ENCODE data around the gene DSCAM.

DNA sequence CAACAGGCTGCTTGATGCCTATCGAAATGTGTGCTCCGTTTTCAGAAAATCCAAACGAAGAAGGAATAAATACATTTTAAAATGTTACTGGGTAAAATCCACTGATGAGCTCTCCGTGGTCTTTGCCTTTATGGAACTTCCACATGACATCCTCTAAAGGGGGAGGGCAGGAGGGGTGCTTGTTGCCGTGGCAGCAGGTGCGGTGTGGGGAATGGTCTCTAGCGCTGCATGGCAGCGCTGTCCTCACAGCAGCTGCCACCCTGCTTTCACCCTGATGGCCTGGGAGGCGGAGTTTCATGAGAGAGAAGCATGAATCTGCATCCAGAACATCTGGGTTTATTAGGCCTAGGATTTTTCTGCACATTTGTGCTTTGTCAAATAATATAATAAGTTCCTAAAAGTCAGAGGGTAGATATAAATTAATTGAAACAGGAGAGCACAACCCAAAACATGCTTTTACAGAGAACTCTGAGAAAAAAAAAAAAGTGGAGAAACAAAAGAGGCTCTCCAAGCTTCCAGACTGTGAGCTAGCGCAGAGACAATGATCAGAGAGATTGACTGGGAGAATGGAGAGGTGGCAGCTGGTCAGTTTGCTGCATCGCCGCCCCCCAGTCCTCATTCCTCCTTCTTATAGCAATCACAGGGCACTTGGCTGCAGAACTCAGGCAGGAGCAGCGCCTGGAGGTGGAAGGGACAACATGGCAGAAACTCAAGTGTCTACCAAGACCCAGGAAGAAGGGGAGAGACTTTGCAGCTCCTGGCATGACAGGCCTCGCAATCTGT is 228.6 kb downstream of the DSCAM start:
- TF ChIP-seq TAF1 (IDR thresholded peaks at IDR 0.05; ENCODE audit: borderline replicate concordance, insufficient read depth, low read length) (no peak), POLR2AphosphoS5 (IDR thresholded peaks at IDR 0.05; ENCODE audit: low read depth, low read length) (no peak), FOXP2 (optimal IDR thresholded peaks at IDR 0.05; ENCODE audit: borderline replicate concordance, extremely low read depth, extremely low read length, insufficient read depth) (no peak)

Measured in PFSK-1 (cell line).